Pancreas (tissue), 10 donors: Measurements from ENCODE around the gene SERPINC1. TPM values are rescaled to one million over a fixed set of nuclear protein-coding genes. Genes with fewer than 3 reads are reported as not detected.

Experiments
- ATAC-seq, 4 donors: fragments of 200-7000 bp; cut with Tn5 transposase; one replicate each; pipeline versions ENCODE4 v1.8.0 to v1.9.1; 2020; ENCODE audit warnings: mild to moderate bottlenecking in 4 of 4, moderate library complexity in 4 of 4
- DNase-seq, 6 donors: peaks; one replicate each; pipeline ENCODE4 v3.0.0-alpha.2; 2020
- FAIRE-seq: peaks from 2 replicates; lab custom pipeline; 2012; peaks lifted over from hg19 to GRCh38; lab: Jason Lieb, UNC
- H3K27ac ChIP-seq, 4 donors: fragments of 200-600 bp; sonication (generic); 1 replicate in 3 of 4; 2 replicates in 1 of 4; pipeline versions ENCODE4 v1.5.0 to v1.8.0; 2020
- H3K27me3 ChIP-seq, 4 donors: fragments of 200-600 bp; one replicate each; pipeline ENCODE4 v1.8.0; 2021
- H3K36me3 ChIP-seq, 3 donors: fragments of 200-600 bp; sonication (generic) in 1 of 3; one replicate each; pipeline versions ENCODE4 v1.5.0 to v1.8.0; 2020 to 2021
- H3K4me1 ChIP-seq, 3 donors: fragments of 200-600 bp; one replicate each; pipeline ENCODE4 v1.8.0; 2021
- H3K4me3 ChIP-seq, 4 donors: fragments of 200-600 bp; sonication (generic) in 2 of 4; one replicate each; pipeline versions ENCODE4 v1.5.0 to v1.8.0; 2020 to 2021
- H3K9me3 ChIP-seq, 4 donors: fragments of 200-600 bp; one replicate each; pipeline ENCODE4 v1.8.0; 2021
- CTCF ChIP-seq, 4 donors: fragments of 200-600 bp; sonication (generic) in 3 of 4; IDR thresholded peaks; one replicate each; pipeline versions ENCODE4 v1.5.0 to v1.8.0; 2021; ENCODE audit warnings: antibody characterized with exemption in 4 of 4
- WGBS, 2 donors: extraction: QIAGEN DNeasy Blood & Tissue Kit; methylation state at CpG; one replicate each; pipeline ENCODE4 v1.1.7; 2013; 5-methylcytosine and 5-hydroxymethylcytosine counted together
- intact Hi-C, 3 donors: fragments of 100-400 bp; cut with DNase I; formaldehyde crosslinking; loops; one replicate each; pipeline versions ENCODE4 v1.11.1 to v1.14.2; 2022
- polyA plus RNA-seq, 2 donors: library from polyadenylated mRNA; stranded (reverse); fragments of 200-250 nt; gene quantifications; one replicate each; pipeline ENCODE4 v1.2.3, GENCODE V29; 2013
- total RNA-seq, 6 donors: library from RNA; stranded (reverse); fragmentation: NEBNext Ultra II Directional in 4 of 6; extraction: Animal tissue kit (Norgen Biotek cat#: 25700) in 4 of 6; gene quantifications; one replicate each; pipeline versions ENCODE4 v1.2.1 to v1.2.4, GENCODE V29; 2021 to 2023
- donor health status: healthy with polysubstance abuse.
- donor health status: DM: no; HTN: no; CAD: no; lungs with moderate emphysema.
- donor health status: DM: no; HTN: no; CAD: no.
- donor health status: control.
- donor health status: control.
- donor health status: Bipolar disorder and iron deficiency.
- donor health status: DM: yes; HTN: yes; CAD: no.
- donor health status: DM: no; HTN: no; CAD: no.
- donor health status: DM: no; HTN: no; CAD: no.
- donor health status: DM: yes; HTN: yes; CAD: no.

The SERPINC1 gene
- total and polyA plus RNA-seq, 8 donors: 0.16 to 1.2 TPM; not detected in 6

- no peak for ATAC-seq
- H3K4me3 ChIP-seq: no peak overlapping the region
- no peak for TF ChIP-seq CTCF (IDR thresholded peaks at IDR 0.05)
- 86 to 91% methylated on average over 2 of the region's 2 CpGs for WGBS, 2 donors
- no peak for FAIRE-seq
- no peak for DNase-seq
- H3K36me3 ChIP-seq: no peaks in the 10 kb centered on the region
- intact Hi-C loops: no loop called here
- no peaks in the 10 kb centered on the region for H3K9me3 ChIP-seq
- H3K4me1 ChIP-seq: no peaks in the 10 kb centered on the region
- H3K27me3 ChIP-seq: no peaks in the 10 kb centered on the region
- no peak overlapping the region for H3K27ac ChIP-seq
Measured at GRCh38 chr1:173915596-173915995, 1.5 kb downstream of the SERPINC1 start.

GRCh38 chr1:173914366-173914871 is 2.7 kb downstream of the SERPINC1 start:
- Histone ChIP-seq H3K27me3 (no peaks in the 10 kb centered on the region), H3K36me3 (no peaks in the 10 kb centered on the region), H3K9me3 (no peaks in the 10 kb centered on the region), H3K27ac (no peak overlapping the region), H3K4me1 (no peaks in the 10 kb centered on the region), H3K4me3 (no peak overlapping the region)
- peak in 3 of 4 donors; percentile 59 to 79 (median 61) for ATAC-seq
- peak; percentile 19 to 54 (median 39) for TF ChIP-seq CTCF (IDR thresholded peaks at IDR 0.05)
- FAIRE-seq: no peak
- WGBS, 2 donors: 71 to 76% methylated on average over 13 of the region's 13 CpGs
- intact Hi-C loops: no loop called here
- peak in 2 of 6 donors; percentile 34 to 45 for DNase-seq

GRCh38 chr1:173913111-173913510 is 4.0 kb downstream of the SERPINC1 start:
- no peak for TF ChIP-seq CTCF (IDR thresholded peaks at IDR 0.05)
- intact Hi-C loops: no loop called here
- H3K4me3 ChIP-seq: no peak overlapping the region
- no peaks in the 10 kb centered on the region for H3K36me3 ChIP-seq
- ATAC-seq (no peak), DNase-seq (no peak), FAIRE-seq (no peak)
- H3K27ac ChIP-seq: no peak overlapping the region
- no peaks in the 10 kb centered on the region for H3K9me3 ChIP-seq
- H3K27me3 ChIP-seq: no peaks in the 10 kb centered on the region
- H3K4me1 ChIP-seq: no peaks in the 10 kb centered on the region
- WGBS, 2 donors: 76 to 92% methylated on average over 3 of the region's 3 CpGs

- peak in 3 of 4 donors; percentile 32 to 68 (median 35) for ATAC-seq
- Histone ChIP-seq H3K4me3 (no peak overlapping the region), H3K27ac (peak overlapping the region in 1 of 4 donors; percentile 31), H3K36me3 (no peaks in the 10 kb centered on the region), H3K27me3 (no peaks in the 10 kb centered on the region), H3K4me1 (peaks cover 5 to 7% (median 6%) of the 10 kb centered on the region in 3 donors), H3K9me3 (no peaks in the 10 kb centered on the region)
- DNase-seq: no peak
- no peak for TF ChIP-seq CTCF (IDR thresholded peaks at IDR 0.05)
- 24 to 27% methylated on average over 6 of the region's 6 CpGs for WGBS, 2 donors
- FAIRE-seq: no peak
- intact Hi-C loops: no loop called here
Measured at GRCh38 chr1:173903827-173904531, 13.1 kb downstream of the SERPINC1 start.

- FAIRE-seq (no peak), DNase-seq (no peak), ATAC-seq (no peak)
- 65 to 85% methylated on average over 3 of the region's 3 CpGs for WGBS, 2 donors
- no peak for TF ChIP-seq CTCF (IDR thresholded peaks at IDR 0.05)
- Histone ChIP-seq H3K27me3 (no peaks in the 10 kb centered on the region), H3K27ac (no peak overlapping the region), H3K4me3 (no peak overlapping the region), H3K4me1 (peaks cover 5 to 11% (median 11%) of the 10 kb centered on the region in 3 donors), H3K36me3 (no peaks in the 10 kb centered on the region), H3K9me3 (no peaks in the 10 kb centered on the region)
- intact Hi-C loops: no loop called here
Measured at GRCh38 chr1:173900992-173901391, 16.1 kb downstream of the SERPINC1 start.
